ENCODE data around the gene SGCD. TPM values are rescaled to one million over a fixed set of nuclear protein-coding genes. Genes with fewer than 3 reads are reported as not detected.

Gene SGCD
- total and polyA plus RNA-seq, 10 donors, result 0.26 to 5.3 (median 1.3) TPM

DNA sequence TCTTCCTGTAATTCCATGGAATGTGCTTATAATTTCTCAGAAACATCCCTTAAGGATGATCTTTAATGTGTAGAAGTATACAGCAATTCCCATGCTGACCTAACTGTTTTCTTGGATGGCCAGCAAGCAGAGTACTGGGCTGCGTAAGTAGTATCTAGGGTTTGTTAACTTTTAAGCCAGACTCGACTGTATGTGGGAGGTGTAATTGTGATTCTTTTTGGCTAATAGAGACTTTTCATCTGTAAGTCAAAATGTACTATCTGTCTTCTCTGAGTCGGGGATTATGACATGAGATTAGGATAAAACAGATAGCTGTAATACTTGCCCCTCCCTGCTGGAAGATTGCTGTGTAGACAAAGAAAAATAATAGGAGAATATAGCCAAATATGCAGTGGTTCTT, 169.3 kb downstream of the SGCD start:
- Histone ChIP-seq H3K4me3 (no peak overlapping the region), H3K27me3 (replicated peaks in 1 of 7) (no peaks in the 10 kb centered on the region), H3K4me1 (no peaks in the 10 kb centered on the region), H3K27ac (no peak overlapping the region), H3K9me3 (no peaks in the 10 kb centered on the region), H3K36me3 (no peaks in the 10 kb centered on the region)
- TF ChIP-seq POLR2AphosphoS5 (IDR thresholded peaks at IDR 0.05) (no peak), POLR2A (IDR thresholded peaks at IDR 0.05) (no peak)
- TF ChIP-seq, protein P1, sequence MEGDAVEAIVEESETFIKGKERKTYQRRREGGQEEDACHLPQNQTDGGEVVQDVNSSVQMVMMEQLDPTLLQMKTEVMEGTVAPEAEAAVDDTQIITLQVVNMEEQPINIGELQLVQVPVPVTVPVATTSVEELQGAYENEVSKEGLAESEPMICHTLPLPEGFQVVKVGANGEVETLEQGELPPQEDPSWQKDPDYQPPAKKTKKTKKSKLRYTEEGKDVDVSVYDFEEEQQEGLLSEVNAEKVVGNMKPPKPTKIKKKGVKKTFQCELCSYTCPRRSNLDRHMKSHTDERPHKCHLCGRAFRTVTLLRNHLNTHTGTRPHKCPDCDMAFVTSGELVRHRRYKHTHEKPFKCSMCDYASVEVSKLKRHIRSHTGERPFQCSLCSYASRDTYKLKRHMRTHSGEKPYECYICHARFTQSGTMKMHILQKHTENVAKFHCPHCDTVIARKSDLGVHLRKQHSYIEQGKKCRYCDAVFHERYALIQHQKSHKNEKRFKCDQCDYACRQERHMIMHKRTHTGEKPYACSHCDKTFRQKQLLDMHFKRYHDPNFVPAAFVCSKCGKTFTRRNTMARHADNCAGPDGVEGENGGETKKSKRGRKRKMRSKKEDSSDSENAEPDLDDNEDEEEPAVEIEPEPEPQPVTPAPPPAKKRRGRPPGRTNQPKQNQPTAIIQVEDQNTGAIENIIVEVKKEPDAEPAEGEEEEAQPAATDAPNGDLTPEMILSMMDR (IDR thresholded peaks at IDR 0.05 in 8 of 11, conservative IDR thresholded peaks at IDR 0.05 in 3 of 11), result no peak
- WGBS, 5 donors, result 58 to 79% (median 72%) methylated on average over 3 of the region's 3 CpGs
- DNase-seq, result no peak
- intact Hi-C loops (cut with DNase I; ENCODE audit: low total_unique reads), result no loop called here

DNA sequence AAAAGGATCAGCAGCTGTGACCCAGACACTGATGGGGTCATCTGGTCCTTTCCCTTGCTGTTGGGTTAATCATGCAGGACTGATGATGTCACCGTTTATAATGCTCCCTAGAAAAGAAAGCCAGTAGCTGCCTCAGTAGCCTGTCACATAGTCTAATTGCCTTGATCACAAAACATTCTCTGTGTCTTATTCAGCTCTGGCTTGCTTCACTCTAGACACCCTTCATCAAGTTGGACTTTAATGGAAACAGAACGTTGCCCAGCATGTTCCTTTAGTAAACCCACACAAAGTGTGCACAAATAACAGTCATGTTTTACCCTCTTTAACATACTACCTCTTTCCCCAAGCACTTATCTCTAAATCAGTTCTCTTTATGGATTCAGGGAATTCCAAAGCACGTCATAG, 170.8 kb downstream of the SGCD start:
- Histone ChIP-seq H3K9me3 (no peaks in the 10 kb centered on the region), H3K27ac (no peak overlapping the region), H3K36me3 (no peaks in the 10 kb centered on the region), H3K4me1 (no peaks in the 10 kb centered on the region), H3K27me3 (replicated peaks in 1 of 7) (no peaks in the 10 kb centered on the region), H3K4me3 (no peak overlapping the region)
- 38 to 59% (median 47%) methylated on average over 3 of the region's 3 CpGs for WGBS, 5 donors
- intact Hi-C loops (cut with DNase I; ENCODE audit: low total_unique reads), result no loop called here
- no peak for TF ChIP-seq POLR2A (IDR thresholded peaks at IDR 0.05)
- no peak for TF ChIP-seq POLR2AphosphoS5 (IDR thresholded peaks at IDR 0.05)
- TF ChIP-seq, protein P1 (IDR thresholded peaks at IDR 0.05 in 8 of 11, conservative IDR thresholded peaks at IDR 0.05 in 3 of 11), result no peak
- no peak for DNase-seq

DNA sequence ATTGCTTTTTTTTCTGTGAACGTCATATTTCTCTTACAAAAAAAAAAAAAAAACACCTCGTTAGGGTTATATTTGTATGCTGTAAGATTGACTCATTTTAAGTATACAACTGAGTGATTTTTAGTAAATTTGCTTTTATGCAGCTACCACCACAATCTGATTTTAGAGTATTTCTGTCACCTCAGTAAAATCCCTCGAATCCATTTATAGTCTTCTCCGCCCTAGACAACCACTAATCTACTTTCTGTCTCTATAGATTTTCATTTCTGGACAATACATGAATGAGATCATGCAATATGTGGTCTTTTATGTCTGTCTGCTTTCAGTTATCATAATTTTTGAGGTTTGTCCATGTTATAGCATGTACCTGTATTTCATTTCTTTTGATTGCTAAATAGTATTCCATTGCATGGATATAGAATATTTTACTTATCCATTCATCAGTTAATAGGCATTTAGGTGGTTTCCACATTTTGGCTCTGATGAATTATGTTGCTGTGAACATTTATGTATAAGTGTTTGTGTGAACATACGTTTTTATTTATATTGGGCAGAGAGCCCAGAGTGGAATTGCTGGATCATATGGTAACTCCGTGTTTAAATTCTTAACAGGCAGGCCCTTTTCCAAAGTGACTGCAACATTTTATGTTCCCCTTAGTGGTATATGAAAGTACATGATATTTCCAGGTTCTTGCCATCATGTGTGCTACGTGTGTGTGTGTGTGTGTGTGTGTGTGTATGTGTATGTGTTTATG, 171.4 kb downstream of the SGCD start:
- H3K27ac ChIP-seq, result no peak overlapping the region
- H3K9me3 ChIP-seq, result no peaks in the 10 kb centered on the region
- no peaks in the 10 kb centered on the region for H3K36me3 ChIP-seq
- WGBS, 5 donors, result 62 to 76% (median 70%) methylated on average over 7 of the region's 7 CpGs
- intact Hi-C loops (cut with DNase I; ENCODE audit: low total_unique reads), result no loop called here
- no peak for DNase-seq
- no peaks in the 10 kb centered on the region for H3K27me3 ChIP-seq (replicated peaks in 1 of 7)
- H3K4me1 ChIP-seq, result no peaks in the 10 kb centered on the region
- H3K4me3 ChIP-seq, result no peak overlapping the region
- no peak for TF ChIP-seq POLR2A (IDR thresholded peaks at IDR 0.05)
- TF ChIP-seq, protein P1 (IDR thresholded peaks at IDR 0.05 in 8 of 11, conservative IDR thresholded peaks at IDR 0.05 in 3 of 11), result no peak
- TF ChIP-seq POLR2AphosphoS5 (IDR thresholded peaks at IDR 0.05), result no peak

DNA sequence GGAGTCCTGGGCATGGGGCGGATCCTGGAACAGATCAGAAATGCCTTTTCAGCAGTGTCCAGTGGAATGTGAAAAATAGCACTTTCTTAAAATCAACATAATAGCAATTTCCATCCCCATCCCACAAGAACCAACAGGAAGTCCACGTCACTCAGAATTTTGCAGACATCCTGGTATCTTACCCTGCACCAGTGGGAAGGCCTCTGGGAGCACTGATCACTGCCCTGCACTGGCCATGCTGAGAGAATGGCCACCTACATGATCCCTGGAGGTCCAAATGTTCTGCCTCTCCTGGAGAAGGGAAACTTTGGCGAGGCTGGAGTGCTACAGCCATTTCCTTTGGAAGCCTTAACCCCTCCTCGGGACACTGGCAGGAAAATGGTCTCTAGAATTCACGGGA, 173.8 kb downstream of the SGCD start:
- DNase-seq, result no peak
- 51 to 59% (median 54%) methylated on average over 5 of the region's 5 CpGs for WGBS, 5 donors
- H3K27ac ChIP-seq, result no peak overlapping the region
- no peak for TF ChIP-seq POLR2AphosphoS5 (IDR thresholded peaks at IDR 0.05)
- no peak for TF ChIP-seq POLR2A (IDR thresholded peaks at IDR 0.05)
- TF ChIP-seq, protein P1 (IDR thresholded peaks at IDR 0.05 in 8 of 11, conservative IDR thresholded peaks at IDR 0.05 in 3 of 11), result no peak
- no peak overlapping the region for H3K4me3 ChIP-seq
- H3K27me3 ChIP-seq (replicated peaks in 1 of 7), result no peaks in the 10 kb centered on the region
- H3K9me3 ChIP-seq, result no peaks in the 10 kb centered on the region
- intact Hi-C loops (cut with DNase I; ENCODE audit: low total_unique reads), result no loop called here
- no peaks in the 10 kb centered on the region for H3K36me3 ChIP-seq
- no peaks in the 10 kb centered on the region for H3K4me1 ChIP-seq

All from spleen (tissue), 11 donors.